OCI-LY3 (cell line): ENCODE measurements around the gene DENND1A.

Experiments
- CTCF ChIP-seq: fragments of 200-600, 300-600 bp; sonication (generic); IDR thresholded peaks from 2 replicates; pipeline ENCODE4 v1.5.1; 2014; ENCODE audit warnings: antibody characterized with exemption, low read length, low read depth
- EZH2phosphoT487 ChIP-seq: fragments of 200-600 bp; shearing (Covaris generic); IDR thresholded peaks from 2 replicates; pipeline ENCODE4 v1.6.1; 2018; ENCODE audit warnings: antibody characterized with exemption, mixed run types, low read depth

DNA sequence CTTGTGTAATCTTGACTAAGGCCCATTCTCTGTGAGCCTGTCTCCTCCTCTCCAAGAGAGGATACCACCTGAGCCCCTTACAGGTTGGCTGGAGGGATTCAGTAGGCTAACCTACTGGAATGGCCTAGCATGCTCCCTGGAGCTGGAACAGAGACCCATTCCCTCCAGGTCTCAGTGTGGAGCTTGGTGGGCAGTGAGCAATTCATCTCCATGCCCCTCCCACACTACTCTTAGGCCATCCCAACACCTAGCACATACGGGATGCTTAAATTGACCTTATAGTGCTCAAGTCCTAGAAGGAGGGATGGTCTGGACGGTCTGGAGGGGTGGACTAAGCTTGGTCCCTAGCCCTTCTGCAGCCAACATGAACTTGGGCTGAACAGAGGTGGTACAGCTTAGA, 498.3 kb downstream of the DENND1A start:
- no peak for TF ChIP-seq CTCF
- TF ChIP-seq EZH2phosphoT487, result no peak
